H1 (cell line): ENCODE results near the gene WNT9B.

ENCODE experiments used
- ATF2 ChIP-seq: IDR thresholded peaks from 2 replicates; pipeline ENCODE4 v1.6.1; 2012; ENCODE audit warnings: low read length, inconsistent platforms
- BACH1 ChIP-seq: IDR thresholded peaks from 2 replicates; pipeline ENCODE4 v1.6.1; 2012; ENCODE audit warnings: low read length, improper control_type of control experiment
- CTCF ChIP-seq, 3 experiments: IDR thresholded peaks; 1 replicate in 2 of 3; 2 replicates in 1 of 3; pipeline versions ENCODE4 v1.5.1 to v1.6.1; 2011; ENCODE audit warnings: low read length in 3 of 3, mild to moderate bottlenecking in 3 of 3, inconsistent platforms in 2 of 3, low read depth in 1 of 3, moderate library complexity in 1 of 3; ENCODE audit not compliant: insufficient read depth in 1 of 3; ENCODE audit errors: control extremely low read depth in 1 of 3
- GABPA ChIP-seq: IDR thresholded peaks from 2 replicates; pipeline ENCODE4 v1.6.1; 2011; ENCODE audit warnings: mild to moderate bottlenecking, low read length, moderate library complexity, borderline replicate concordance; ENCODE audit not compliant: insufficient read depth
- GTF2F1 ChIP-seq: IDR thresholded peaks from 2 replicates; pipeline ENCODE4 v1.6.1; 2012; ENCODE audit warnings: low read depth, low read length, improper control_type of control experiment, borderline replicate concordance
- HDAC6 ChIP-seq: IDR thresholded peaks from one replicate; pipeline ENCODE4 v1.7.1; 2012; ENCODE audit warnings: low read depth, mild to moderate bottlenecking, inconsistent platforms, low read length, moderate library complexity
- PHF8 ChIP-seq: fragments of 200-600 bp; sonication (generic); conservative IDR thresholded peaks from 2 replicates; pipeline ENCODE4 v1.7.1; 2012; ENCODE audit warnings: low read depth, mild to moderate bottlenecking, inconsistent platforms, low read length, moderate library complexity
- POLR2A ChIP-seq, 2 experiments: IDR thresholded peaks; 1 replicate in 1 of 2; 2 replicates in 1 of 2; pipeline ENCODE4 v1.6.1; 2011; ENCODE audit warnings: low read depth in 2 of 2, low read length in 2 of 2, mild to moderate bottlenecking in 2 of 2; ENCODE audit errors: control extremely low read depth in 1 of 2
- RBBP5 ChIP-seq: IDR thresholded peaks from 2 replicates; pipeline ENCODE4 v1.7.1; 2012; ENCODE audit warnings: low read depth, mild to moderate bottlenecking, inconsistent platforms, low read length, moderate library complexity, borderline replicate concordance
- SP4 ChIP-seq: IDR thresholded peaks from 2 replicates; pipeline ENCODE4 v1.6.1; 2012; ENCODE audit warnings: low read length, inconsistent platforms
- TAF1 ChIP-seq: IDR thresholded peaks from 2 replicates; pipeline ENCODE4 v1.6.1; 2011; ENCODE audit warnings: mild to moderate bottlenecking, low read depth, low read length

- TF ChIP-seq ATF2, result no peak
- no peak for TF ChIP-seq GABPA
- no peak for TF ChIP-seq BACH1
- no peak for TF ChIP-seq SP4
- TF ChIP-seq POLR2A (IDR thresholded peaks at IDR 0.05; ENCODE audit: control extremely low read depth in 1 of 2, low read depth in 2 of 2, low read length in 2 of 2), result no peak
- TF ChIP-seq HDAC6, result no peak
- no peak for TF ChIP-seq CTCF (IDR thresholded peaks at IDR 0.05; ENCODE audit: control extremely low read depth in 1 of 3, insufficient read depth in 1 of 3, low read depth in 1 of 3, low read length in 3 of 3)
- no peak for TF ChIP-seq GTF2F1
- no peak for TF ChIP-seq TAF1
- TF ChIP-seq PHF8, result no peak
- no peak for TF ChIP-seq RBBP5
Observed at GRCh38 chr17:46903762-46904672, 52.6 kb downstream of the WNT9B start.
